GM18519 (cell line): ENCODE results near the gene FMNL2.

Experiments
- ATAC-seq: cut with Tn5 transposase; IDR thresholded peaks from one replicate; pipeline ENCODE4 v1.9.1; 2021; ENCODE audit warnings: mild to moderate bottlenecking, moderate library complexity; ENCODE audit not compliant: unreplicated experiment, low FRiP score

FMNL2 gene

DNA sequence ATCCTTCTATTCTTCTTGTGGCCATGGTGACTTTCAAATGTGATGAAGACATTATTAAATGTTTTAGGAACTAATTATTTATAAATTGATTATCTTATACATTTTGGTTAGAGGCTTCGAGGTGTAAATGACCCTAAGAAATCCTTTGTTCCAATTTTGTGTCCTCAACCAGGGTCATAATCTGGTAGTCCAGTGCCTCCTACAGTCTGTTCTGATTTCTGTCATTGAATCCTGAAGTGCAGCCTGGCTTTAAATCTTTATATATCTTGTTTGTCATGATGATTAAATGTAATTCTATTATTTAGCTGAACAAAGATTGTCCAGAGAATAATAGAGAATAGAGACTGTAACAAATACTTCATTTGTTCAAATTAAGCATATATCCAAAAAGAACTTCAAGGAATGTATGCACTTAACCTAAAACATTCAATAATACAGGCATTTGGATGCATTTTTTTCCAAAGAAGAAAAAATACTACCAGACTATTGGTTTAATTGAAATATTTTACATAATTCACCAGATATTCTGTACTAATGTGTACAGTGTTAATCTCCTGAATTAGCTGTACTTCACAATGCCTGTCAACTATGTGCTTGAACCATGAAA lies 292.5 kb downstream of the FMNL2 start:
- no peak for ATAC-seq

DNA sequence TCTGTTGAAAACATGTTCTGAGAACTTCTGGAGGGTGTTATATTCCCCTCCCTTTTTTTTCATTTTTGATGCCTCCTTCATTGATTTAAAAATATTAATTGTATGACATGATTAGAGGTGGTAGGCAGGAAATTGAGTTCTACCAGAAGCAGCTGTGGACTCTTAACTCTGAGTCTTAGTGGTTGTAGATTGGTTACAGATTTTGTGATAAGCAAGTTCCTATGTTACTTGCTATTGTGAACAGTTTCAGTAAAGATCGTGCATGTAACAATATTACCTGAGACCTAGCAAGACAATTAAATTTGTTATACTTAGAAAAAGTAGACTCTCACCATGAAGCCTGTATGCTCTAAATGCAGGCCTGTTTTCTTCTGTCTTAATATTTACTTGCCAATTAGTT lies 294.2 kb downstream of the FMNL2 start:
- ATAC-seq, result no peak

DNA sequence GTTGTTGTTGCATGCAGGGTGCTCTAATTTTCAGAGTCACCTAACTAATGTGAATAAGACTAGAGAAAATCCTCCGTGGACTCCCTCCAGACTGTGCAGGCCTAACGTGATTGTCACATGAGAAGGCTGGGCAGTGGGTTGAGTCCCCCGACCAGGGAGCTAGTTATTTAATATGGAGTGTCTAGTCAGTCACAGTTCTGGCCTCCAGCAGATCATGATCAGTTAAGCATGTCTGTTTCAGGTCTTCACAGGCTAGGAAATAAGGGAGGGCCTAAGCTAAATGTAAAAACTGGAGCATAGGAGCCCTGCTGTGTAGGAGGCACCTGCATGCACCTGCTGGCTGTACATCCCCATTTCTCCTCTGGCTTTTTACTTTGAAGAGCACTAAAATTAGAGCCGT lies 295.5 kb downstream of the FMNL2 start:
- ATAC-seq, result no peak

DNA sequence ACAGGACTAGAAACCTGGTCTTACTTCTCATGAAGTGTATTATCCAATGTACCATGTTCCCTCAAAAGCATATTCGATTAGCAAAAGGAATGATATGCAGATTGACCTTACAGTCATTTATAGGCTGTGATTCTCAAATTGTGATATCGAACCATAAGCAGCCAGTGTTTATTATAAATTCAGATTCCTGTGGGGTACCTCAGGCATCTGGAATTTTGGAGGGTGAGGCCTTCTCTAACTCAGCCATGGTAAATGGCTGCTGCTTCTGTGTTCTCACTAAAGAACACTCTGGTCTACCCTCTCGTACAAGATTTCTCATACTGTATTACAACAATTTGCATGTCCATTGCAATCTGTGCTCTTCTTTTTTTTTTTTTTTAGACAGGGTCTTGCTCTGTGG lies 297.8 kb downstream of the FMNL2 start:
- no peak for ATAC-seq

DNA sequence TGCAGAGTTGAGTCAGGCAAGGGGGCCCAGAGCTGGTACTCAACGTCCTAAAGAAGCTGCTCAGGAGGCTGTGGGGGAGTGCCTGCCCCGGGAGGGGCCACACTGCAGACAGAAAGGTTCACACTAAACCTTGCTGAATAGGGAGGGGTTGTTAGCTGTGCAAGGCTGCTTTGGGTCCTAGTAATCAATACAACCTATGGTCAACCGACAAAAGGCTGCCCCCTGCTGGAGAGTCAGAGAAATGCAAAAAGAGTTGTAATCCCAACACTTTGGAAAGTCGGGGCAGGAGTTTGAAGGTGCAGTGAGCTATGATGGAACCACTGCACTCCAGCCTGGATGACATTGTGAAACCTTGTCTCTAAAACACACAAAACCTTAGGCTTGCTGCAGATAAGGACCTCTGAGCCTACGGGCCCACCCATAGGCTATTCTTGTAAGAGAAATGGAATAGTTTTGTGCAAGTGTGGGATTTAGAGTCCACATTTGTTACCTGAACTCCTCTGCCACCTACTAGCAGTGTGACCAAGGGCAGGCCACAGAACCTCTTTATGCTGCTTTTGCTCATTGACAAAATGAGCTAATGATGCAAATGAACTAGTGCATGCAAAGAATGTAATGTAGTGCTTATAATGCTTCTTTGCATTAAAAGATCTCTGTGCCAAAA lies 300.8 kb downstream of the FMNL2 start:
- ATAC-seq, result peak; percentile 52

DNA sequence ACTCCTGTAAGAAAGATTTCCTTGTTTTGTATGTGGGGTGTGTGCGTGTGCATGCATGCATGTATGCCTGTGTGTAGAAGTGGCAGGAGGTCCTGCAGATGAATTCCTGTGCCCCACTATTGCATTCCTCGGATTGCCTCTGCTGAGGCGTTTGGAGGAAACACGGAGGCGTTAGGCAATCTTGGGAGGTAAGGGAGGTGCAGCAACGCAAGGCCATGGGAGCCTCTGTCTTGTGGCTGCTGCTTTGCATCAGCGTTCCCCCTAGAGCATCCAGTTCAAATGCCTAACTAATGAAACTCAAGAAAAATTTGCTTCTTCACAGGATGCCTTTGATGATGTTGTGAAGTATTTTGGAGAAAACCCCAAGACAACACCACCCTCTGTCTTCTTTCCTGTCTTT lies 302.3 kb downstream of the FMNL2 start:
- ATAC-seq, result no peak

DNA sequence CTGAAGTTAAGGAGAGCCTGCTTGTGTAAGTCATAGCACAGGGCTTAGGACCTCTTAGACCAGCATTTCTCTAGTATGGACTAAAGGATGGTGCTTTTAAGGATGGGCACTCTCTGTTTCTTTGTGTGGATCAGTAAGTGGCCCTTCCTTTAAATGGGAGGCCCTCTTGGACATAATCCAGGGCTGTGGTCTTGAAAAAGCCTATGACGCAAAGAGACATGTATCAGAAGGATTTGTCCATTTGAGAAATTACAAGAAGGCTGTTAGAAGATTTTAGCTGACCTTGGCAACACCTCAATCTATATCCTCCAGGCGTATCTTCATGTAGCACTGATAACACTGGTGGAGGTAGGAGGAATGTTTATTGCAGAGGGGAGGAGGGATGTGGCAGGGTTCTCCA lies 303.1 kb downstream of the FMNL2 start:
- no peak for ATAC-seq

DNA sequence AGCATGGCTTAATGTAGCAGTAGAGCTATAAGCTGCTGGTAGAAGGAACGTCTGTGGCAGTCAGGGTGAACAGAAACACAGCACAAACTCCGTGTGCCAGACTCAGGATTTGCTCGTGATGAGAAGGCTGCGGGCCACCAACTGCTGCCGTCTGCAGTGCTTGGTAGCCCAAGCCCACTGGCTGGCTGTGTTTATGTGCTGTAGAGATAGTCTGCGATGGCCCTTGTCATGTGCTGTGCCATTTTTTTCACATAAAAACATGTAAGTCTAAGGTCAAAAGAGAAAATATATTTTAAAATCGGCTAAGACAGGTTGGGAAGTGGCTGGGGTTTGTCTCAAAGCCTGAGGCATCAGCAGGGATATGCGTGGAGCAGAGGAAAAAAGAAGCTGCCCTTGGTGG lies 303.6 kb downstream of the FMNL2 start:
- ATAC-seq, result no peak

DNA sequence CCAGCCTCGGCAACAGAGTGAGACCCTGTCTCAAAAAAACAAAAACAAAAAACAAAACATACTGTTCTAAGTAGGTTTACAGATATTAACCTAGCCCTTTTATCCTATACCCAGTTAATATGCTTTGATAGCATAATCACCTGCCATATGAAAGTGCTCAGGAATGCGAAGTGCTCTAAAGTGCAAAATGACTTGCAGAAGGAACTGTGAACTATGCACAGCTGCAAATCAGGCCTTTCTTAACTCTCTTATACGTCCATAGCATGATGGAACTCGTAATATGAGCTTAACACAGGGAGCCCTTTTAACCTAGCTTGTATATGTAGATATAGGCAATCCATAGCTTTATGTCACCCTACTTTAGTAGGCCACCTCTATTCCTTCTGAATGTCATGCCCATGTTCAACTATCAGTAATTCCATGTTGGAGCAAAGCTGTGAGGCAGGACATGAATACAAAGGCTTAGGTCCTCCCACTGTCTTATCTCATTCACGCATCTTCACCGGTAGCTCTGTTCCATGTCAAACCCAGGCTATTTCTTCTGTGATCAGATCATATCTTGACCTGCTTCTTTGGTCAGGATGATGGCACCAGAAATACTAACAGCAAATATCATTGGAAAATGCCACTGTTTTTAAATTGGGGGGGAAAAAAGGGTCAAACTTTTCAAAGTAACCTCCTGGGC lies 309.4 kb downstream of the FMNL2 start:
- no peak for ATAC-seq

DNA sequence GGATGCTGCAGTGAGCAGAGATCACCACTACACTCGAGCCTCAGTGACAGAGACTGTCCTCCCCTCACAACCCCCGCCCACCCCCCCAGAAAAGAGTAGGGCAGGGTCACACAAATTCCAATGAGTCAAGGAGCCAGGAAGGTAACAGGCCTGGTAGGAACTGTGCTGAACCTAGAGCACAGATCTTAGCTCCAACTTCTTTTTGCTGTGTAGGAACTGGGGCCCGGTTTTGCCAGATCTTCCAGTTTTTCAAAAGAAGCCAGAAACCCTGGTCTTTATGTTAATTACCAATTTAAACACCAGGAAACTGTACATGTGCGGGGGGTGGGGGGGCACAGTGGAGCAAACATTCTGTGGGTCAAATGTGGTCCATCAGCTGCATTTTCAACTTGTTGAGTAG lies 311.3 kb downstream of the FMNL2 start:
- ATAC-seq, result no peak

DNA sequence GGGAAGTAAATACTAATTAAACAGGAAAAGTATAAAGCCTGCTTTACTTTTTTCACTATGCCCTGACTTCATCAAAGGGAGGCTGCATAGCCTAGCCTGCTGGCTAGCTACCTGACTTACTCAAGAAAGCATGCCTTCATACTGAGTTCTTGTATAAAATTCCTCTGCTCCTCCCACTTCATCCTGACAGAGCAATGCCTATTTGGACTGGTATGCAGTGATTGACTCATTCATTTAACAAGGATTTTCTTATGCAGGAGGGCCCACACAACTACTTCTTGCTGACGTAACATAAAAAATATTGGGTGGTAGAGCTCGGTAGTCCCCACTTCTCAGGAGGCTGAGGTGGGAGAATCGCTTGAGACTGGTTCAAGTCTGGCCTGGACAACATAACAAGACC lies 311.8 kb downstream of the FMNL2 start:
- no peak for ATAC-seq

DNA sequence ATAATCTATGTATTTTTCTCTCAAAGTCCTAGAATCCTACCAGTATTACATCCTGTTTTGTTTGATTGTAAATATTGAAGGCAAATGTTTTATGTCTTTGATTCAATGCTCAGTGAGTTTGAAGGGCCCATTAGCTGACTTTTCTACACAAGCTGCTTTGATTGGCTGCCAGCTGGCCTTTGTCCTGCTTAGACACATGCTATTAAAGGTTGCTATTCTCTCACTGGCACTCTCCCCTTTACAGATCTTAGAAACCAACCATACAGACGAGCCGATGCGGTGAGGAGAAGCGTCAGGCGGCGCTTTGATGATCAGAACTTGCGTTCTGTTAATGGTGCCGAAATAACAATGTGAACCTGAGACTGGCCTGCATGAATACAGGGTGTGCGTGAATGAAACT lies 312.6 kb downstream of the FMNL2 start:
- no peak for ATAC-seq

DNA sequence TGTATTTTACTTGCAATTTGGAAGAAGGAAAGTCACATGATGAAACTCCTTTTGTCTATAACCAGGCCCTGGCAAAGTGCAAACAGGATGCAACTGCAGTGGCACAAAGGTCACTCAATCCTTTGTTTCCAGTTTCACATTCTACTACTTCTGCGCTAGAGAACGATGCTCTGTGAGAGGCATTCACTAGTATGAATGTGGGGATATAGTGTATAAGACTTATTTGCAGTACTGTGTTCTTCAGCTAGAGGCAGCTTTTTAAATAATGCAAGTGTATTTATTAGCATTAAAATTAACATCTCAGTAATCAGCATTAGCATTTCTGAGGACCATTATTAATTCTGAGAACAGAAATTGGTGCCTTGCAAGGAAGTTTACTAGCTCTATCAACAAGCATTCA lies 313.4 kb downstream of the FMNL2 start:
- no peak for ATAC-seq

DNA sequence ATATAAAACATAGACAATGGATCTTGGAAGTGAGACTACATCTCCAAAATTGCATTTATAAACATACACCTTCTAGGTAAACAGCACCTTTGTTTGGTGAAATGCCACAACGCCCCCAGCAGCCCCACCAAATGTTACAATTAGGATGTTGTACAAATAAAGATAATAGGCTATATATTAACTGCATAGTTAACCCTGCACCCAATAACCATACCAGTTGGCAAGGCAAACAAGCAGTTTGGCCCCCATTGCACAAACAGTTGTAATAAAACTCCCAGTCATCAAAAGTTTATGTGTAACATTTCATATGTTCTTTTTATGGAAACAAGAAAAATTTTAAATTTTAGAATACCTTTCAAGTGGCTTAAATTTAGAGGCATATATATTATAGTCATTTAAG lies 315.0 kb downstream of the FMNL2 start:
- ATAC-seq, result no peak

DNA sequence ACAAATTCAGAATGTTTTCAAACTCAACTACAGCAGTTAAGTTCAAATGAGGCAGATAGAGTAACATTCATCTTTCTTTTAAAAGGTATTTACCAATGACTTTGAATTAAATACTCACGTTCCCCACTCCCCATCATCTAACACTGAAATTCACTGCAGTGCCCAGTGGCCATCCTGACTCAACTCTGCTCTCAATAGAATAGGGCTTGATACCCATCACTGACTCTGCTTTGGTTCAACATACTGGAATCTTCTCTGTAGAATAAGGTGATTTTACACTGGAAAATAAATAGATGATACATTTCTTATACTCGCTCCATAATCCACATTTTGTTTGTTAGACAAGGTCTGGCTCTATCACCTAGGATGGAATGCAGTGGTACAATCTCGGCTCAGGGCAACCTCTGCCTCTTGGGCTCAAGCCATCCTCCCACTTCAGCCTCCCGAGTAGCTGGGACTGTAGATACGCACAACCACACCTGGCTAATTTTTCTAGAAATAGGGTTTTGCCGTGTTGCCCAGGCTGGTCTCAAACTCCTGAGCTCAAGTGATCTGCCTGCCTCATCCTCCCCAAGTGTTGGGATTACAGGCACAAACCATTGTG lies 315.9 kb downstream of the FMNL2 start:
- no peak for ATAC-seq

DNA sequence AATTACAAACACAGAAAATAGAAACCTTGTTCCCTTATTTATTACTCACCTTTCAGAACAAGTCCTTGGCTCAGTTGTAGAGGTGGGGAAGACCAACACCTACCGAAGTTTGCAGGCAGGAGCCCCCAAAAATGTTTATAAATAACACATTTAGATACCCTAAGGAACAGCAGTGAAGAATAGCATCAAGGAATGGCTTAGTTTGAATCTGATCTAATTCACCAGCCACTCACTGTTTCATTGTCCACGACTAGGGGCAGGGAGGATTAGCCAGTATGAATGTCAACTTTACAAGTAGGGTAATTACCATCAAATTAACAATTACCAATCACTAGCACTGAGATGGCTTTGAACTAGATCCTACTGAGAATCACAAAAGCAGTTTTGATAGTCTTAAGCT lies 316.9 kb downstream of the FMNL2 start:
- ATAC-seq, result no peak

DNA sequence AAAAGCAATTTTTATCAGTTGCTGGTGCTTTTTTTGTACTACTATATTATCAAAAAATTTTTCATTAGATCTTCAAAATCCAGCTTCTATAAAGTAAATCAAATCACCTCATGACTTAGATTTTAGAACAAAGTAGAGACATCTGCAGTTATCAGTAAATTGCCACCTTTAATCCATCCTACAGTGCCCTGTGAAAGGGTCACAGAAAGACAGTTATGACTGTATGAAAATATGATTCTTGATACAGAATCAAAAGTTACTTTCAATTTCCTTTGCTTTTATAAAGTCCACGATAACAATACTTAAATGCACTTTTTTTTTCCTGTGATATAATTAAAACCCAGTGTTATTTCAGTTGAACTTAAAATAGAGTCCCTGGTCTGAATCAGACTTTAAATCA lies 320.9 kb downstream of the FMNL2 start:
- no peak for ATAC-seq

DNA sequence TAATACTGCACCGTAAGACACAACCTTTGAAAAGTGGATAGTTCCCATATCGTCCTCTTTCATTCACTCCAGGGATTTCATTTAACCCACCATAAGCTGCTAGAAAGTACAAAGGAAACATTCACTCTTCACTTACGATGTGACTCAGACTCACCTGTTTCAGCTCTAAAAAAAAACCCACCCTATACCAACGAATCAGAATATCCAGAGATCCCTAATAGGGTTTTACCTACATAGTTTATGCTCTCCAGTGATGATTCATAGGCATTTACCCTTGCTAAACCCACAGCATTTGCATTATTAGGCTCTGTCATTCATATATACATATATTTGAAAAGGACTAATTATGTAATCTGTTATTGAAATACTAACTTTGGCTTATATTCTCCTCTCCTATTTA lies 322.1 kb downstream of the FMNL2 start:
- ATAC-seq, result peak; percentile 69

DNA sequence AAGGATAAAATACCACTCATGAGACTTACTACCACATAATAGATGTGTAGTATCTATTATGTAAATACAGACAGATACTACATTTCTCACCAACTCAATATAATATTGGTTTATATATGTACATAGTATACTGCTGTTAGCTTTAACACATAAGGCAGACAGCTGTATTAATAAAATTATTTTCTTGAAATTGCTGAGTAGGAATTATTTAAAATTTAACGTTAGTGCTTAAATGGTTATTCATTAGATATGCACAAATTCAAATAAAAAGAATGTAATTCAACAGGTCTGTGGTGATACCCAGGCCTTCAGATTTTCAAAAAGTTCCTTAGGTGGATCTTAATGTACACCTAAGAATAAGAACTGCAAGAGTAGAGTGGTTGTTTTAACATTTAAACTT lies 323.2 kb downstream of the FMNL2 start:
- no peak for ATAC-seq

DNA sequence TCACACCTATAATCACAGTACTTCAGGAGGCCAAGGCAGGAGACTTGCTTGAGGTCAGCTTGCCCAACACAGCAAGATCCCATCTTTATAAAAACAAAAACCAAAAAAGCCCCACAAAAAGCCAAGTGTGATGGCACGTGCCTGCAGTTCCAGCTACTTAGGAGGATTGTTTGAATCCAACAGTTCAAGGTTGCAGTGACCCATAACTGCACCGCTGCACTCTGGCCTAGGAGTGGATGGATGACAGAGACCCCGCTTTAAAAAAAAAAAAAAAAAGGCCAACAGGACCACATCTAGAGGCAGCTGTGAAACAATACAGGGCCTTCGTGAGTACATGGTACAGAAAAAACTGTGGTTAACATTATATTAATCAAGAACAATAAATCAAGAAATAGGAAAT lies 326.1 kb downstream of the FMNL2 start:
- ATAC-seq, result no peak

DNA sequence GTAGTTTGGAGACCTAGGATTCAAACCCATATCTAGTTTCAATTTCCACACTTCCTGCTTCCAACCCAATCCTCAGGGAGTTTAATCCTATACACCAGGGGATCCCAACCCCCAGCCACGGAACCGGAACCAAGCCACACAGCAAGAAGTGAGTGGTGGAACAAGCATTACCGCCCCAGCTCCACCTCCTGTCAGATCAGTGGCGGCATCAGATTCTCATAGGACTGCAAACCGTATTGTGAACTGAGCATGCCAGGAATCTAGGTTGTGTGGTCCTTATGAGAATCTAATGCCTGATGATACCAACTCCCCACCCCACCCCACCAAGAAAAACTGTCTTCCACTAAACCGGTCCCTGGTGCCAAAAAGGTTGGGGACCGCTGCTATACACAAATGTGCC lies 329.8 kb downstream of the FMNL2 start:
- no peak for ATAC-seq

DNA sequence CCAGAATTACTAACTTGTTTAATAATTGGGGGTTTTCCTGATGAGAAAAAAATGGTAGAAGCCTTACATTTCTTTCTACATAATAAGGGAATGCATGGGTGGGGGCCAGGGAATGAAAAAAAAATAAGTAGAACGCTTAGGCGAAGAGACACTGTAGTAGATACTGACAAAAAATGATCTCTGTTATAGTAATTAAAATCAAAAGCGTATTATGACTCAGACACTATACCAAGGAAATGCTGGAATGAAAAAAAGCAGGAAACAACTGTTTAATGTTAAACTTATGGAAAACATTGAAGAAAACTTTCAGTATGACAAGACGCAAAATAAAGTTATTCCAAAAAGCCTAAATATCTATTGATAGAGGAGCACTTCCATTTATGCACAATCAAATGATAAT lies 339.4 kb downstream of the FMNL2 start:
- ATAC-seq, result no peak
